RWPE2 (cell line): Measurements from ENCODE around the gene NFASC.
A peak's percentile ranks its signal among the peaks of the same experiment; 100 is the strongest.

Experiments
- ATAC-seq: fragments of 200-7000 bp; cut with Tn5 transposase; 3 replicates; pipeline ENCODE4 v1.9.1; 2021; ENCODE audit warnings: low read depth
- DNase-seq: peaks from one replicate; pipeline ENCODE4 v3.0.0-alpha.2; 2020; ENCODE audit warnings: low spot score
- H3K27ac ChIP-seq: fragments of 450-650 bp; 2 replicates; pipeline ENCODE4 v1.5.1; 2017; ENCODE audit warnings: mild to moderate bottlenecking; ENCODE audit not compliant: poor library complexity, severe bottlenecking
- H3K27me3 ChIP-seq: fragments of 250-450 bp; sonication (Bioruptor Pico); 2 replicates; pipeline ENCODE4 v1.5.1; 2021; ENCODE audit warnings: mild to moderate bottlenecking, moderate library complexity; ENCODE audit not compliant: insufficient read depth, poor library complexity, severe bottlenecking
- H3K36me3 ChIP-seq: fragments of 250-450 bp; sonication (Bioruptor Pico); 2 replicates; pipeline ENCODE4 v1.5.1; 2020; ENCODE audit warnings: low read depth, mild to moderate bottlenecking, moderate library complexity
- H3K4me1 ChIP-seq: fragments of 250-450 bp; sonication (Bioruptor Pico); 2 replicates; pipeline ENCODE4 v1.5.1; 2021; ENCODE audit warnings: mild to moderate bottlenecking, moderate library complexity; ENCODE audit not compliant: insufficient read depth, poor library complexity, severe bottlenecking
- H3K4me3 ChIP-seq: fragments of 250-450 bp; sonication (Bioruptor Pico); 2 replicates; pipeline ENCODE4 v1.5.1; 2021; ENCODE audit warnings: mild to moderate bottlenecking, moderate library complexity; ENCODE audit not compliant: severe bottlenecking
- H3K9me3 ChIP-seq: fragments of 250-450 bp; sonication (Bioruptor Pico); 2 replicates; pipeline ENCODE4 v1.5.1; 2021; ENCODE audit warnings: mild to moderate bottlenecking, moderate library complexity; ENCODE audit not compliant: severe bottlenecking
- TF ChIP-seq, protein P1 (sequence below): fragments of 450-650 bp; IDR thresholded peaks from one replicate; pipeline ENCODE4 v1.5.1; 2017; ENCODE audit warnings: mild to moderate bottlenecking, moderate library complexity; ENCODE audit not compliant: poor library complexity, severe bottlenecking

Gene NFASC

DNA sequence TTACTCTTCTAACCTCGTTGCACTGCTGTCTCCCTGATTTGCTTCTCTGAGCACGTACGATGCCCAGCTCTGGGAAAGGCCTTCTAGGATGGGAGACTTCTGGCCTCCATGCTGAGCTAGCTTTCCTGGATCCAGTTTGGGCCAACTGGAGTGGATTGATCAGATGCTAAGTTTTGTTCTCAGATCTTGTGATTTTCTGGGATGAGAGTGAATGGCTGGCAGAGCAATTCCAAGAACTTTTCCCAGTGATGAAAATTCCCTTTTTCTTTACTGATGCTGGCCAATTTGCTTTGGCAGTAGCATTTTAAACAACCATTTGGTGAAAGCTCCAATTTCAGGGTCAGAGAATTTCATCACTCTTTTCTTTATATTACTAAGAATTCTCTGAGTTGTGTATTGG is 34.9 kb upstream of the NFASC start:
- ATAC-seq (no peak), DNase-seq (no peak)
- Histone ChIP-seq H3K4me1 (no peaks in the 10 kb centered on the region), H3K27me3 (no peaks in the 10 kb centered on the region), H3K27ac (no peak overlapping the region), H3K4me3 (no peak overlapping the region), H3K9me3 (no peaks in the 10 kb centered on the region), H3K36me3 (no peaks in the 10 kb centered on the region)
- TF ChIP-seq, protein P1, sequence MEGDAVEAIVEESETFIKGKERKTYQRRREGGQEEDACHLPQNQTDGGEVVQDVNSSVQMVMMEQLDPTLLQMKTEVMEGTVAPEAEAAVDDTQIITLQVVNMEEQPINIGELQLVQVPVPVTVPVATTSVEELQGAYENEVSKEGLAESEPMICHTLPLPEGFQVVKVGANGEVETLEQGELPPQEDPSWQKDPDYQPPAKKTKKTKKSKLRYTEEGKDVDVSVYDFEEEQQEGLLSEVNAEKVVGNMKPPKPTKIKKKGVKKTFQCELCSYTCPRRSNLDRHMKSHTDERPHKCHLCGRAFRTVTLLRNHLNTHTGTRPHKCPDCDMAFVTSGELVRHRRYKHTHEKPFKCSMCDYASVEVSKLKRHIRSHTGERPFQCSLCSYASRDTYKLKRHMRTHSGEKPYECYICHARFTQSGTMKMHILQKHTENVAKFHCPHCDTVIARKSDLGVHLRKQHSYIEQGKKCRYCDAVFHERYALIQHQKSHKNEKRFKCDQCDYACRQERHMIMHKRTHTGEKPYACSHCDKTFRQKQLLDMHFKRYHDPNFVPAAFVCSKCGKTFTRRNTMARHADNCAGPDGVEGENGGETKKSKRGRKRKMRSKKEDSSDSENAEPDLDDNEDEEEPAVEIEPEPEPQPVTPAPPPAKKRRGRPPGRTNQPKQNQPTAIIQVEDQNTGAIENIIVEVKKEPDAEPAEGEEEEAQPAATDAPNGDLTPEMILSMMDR = no peak

DNA sequence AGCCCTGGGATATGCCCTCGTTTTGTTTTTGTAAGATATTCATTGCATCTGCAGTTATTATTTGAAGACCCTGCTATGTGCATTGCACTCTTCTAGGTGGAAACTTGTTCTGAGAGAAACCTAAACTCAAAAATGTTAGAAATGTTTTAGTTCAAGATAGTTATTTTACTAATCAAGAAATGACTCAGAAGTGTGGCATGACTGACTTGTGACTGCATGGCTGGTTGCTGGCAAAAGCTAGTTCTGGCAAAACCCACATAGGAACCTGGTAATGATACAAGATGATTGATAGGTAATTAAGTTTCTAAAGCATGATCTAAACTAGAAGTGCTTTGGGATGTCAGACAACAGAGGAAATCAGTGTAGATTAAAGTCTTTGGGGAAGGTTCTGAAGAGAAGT is 33.8 kb upstream of the NFASC start:
- no peak for ATAC-seq

DNA sequence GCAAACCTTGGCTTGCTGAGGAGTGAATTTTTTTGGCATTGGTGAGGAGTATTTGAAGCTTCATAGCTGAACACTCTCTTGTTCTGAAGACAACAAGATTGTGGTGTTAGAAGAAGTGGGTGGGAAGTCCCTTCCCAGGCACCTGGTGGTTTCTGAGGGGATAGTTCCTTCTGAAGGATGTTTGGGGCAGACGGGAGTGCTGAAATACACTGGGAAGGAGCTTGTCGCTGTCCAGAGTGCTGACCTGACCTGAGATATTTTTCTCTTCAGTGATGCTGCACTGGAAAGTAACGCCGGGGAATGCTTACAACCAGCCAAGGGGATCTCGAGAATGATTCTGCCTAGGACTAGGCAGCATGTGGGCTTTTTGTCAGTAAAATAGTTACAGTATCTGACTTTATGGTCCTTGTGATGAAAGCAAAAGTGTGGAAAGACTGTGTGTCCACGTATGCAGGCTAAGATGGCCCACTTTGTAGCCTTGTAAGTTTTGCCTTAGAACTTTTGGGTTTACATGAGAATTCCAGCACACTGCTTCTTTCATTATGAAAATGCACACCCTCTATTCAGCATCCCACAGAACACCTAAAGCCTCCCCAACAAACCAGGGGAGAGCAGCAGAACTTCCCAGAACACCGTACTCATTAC is 33.1 kb upstream of the NFASC start:
- DNase-seq (no peak), ATAC-seq (peak; percentile 58; the same call in 2 of the 3 replicates)
- Histone ChIP-seq H3K27me3 (no peaks in the 10 kb centered on the region), H3K4me3 (no peak overlapping the region), H3K27ac (no peak overlapping the region), H3K36me3 (no peaks in the 10 kb centered on the region), H3K4me1 (no peaks in the 10 kb centered on the region), H3K9me3 (no peaks in the 10 kb centered on the region)
- TF ChIP-seq, protein P1 = no peak

More for the DNA sequence above, 33.8 kb upstream of the NFASC start:
- DNase-seq = no peak
- TF ChIP-seq, protein P1 = no peak
- Histone ChIP-seq H3K27me3 (no peaks in the 10 kb centered on the region), H3K4me1 (no peaks in the 10 kb centered on the region), H3K27ac (no peak overlapping the region), H3K4me3 (no peak overlapping the region), H3K9me3 (no peaks in the 10 kb centered on the region), H3K36me3 (no peaks in the 10 kb centered on the region)

DNA sequence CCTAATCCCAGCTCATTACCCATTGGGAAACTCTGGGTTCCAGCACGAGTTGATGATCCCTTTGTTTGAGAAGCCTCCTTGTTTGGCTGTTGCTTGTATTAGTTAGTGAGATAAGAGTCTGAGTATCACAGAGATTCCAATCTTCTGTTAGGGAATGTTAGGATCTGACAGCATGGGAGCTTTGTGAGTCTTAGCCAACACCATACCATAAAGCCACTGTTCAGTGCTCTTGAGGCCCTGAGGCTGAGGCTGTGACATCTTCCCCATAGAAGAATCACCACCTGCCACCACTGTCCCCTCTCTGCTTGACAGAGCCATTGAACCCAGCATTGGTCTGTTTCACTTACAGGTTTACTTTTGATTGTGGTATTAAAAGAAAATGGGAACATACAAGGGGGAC is 29.3 kb upstream of the NFASC start:
- no peaks in the 10 kb centered on the region for H3K9me3 ChIP-seq
- H3K27ac ChIP-seq = no peak overlapping the region
- no peak overlapping the region for H3K4me3 ChIP-seq
- no peaks in the 10 kb centered on the region for H3K4me1 ChIP-seq
- H3K36me3 ChIP-seq = no peaks in the 10 kb centered on the region
- no peak for DNase-seq
- no peaks in the 10 kb centered on the region for H3K27me3 ChIP-seq
- ATAC-seq = no peak
- TF ChIP-seq, protein P1 = no peak

DNA sequence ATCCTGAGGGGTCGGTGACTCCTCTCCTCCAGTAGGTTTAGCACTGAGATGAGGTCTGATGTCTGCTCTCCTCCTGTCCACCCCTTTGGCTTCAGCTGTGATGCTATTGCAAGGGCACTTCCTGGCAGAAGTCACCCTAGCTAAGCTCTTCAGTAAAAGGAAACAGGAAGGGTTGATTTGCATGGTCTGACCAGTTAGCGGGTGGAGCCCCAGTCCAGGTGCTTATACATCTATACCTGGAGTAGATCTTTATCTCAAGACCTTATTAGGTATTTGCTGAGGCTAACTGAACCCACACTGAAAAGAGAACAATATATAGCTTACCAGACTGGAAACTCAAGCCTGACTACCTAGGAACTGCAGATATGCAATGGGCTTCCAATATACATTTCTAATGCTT is 28.9 kb upstream of the NFASC start:
- Histone ChIP-seq H3K4me3 (no peak overlapping the region), H3K27me3 (no peaks in the 10 kb centered on the region), H3K9me3 (no peaks in the 10 kb centered on the region), H3K27ac (no peak overlapping the region), H3K4me1 (no peaks in the 10 kb centered on the region), H3K36me3 (no peaks in the 10 kb centered on the region)
- no peak for ATAC-seq
- no peak for DNase-seq
- TF ChIP-seq, protein P1 = no peak
